SK-N-SH (cell line): ENCODE data around the gene CHD9. TPM values are rescaled to one million over a fixed set of nuclear protein-coding genes. Genes with fewer than 3 reads are reported as not detected.

ENCODE experiments used
- CTCF ChIA-PET: fragments of 300-600, 350-600 bp; formaldehyde crosslinking; extraction: SDS; loops from one replicate; lab custom pipeline; 2021; lab: Yijun Ruan, JAX
- POLR2A ChIA-PET: fragments of 350-600 bp; sonication (Branson Sonifier 250); formaldehyde crosslinking; extraction: SDS; loops from one replicate; lab custom pipeline; 2020; ENCODE audit warnings: antibody characterized with exemption, inconsistent platforms; lab: Yijun Ruan, JAX
- DNase-seq: peaks from one replicate; pipeline ENCODE4 v3.0.0; 2012
- H2AFZ ChIP-seq: fragments of 200-600 bp; sonication (generic); 2 replicates; pipeline ENCODE4 v1.8.1; 2016; ENCODE audit warnings: antibody characterized with exemption, mild to moderate bottlenecking, low read depth
- H3F3A ChIP-seq: fragments of 200-600 bp; sonication (generic); replicated peaks from 2 replicates; pipeline ENCODE3; 2016; ENCODE audit warnings: antibody characterized with exemption, mild to moderate bottlenecking; ENCODE audit not compliant: insufficient read depth
- H3K27ac ChIP-seq, 2 experiments: fragments of 200-500 bp in 1 of 2; fragments of 200-600 bp in 1 of 2; sonication (Bioruptor generic) in 1 of 2; sonication (generic), shearing (Covaris generic) in 1 of 2; 2 replicates each; pipeline versions ENCODE4 v1.5.1 to v1.6.1; 2014 to 2016; ENCODE audit warnings: low read depth in 2 of 2, inconsistent platforms in 1 of 2, low read length in 1 of 2, mild to moderate bottlenecking in 1 of 2, mixed read lengths in 1 of 2
- H3K27me3 ChIP-seq: fragments of 200-600 bp; sonication (generic), shearing (Covaris generic); 2 replicates; pipeline ENCODE4 v1.6.1; 2016; ENCODE audit warnings: mixed run types; ENCODE audit not compliant: insufficient read depth
- H3K36me3 ChIP-seq, 2 experiments: fragments of 200-500 bp in 1 of 2; fragments of 200-600 bp in 1 of 2; sonication (Bioruptor generic) in 1 of 2; sonication (generic) in 1 of 2; replicated peaks in 1 of 2; 2 replicates each; pipeline versions ENCODE3 to v1.5.1; 2014 to 2016; ENCODE audit warnings: low read length in 1 of 2, mild to moderate bottlenecking in 1 of 2; ENCODE audit not compliant: insufficient read depth in 2 of 2, control insufficient read depth in 1 of 2
- H3K4me1 ChIP-seq, 2 experiments: fragments of 200-500 bp in 1 of 2; fragments of 200-600 bp in 1 of 2; sonication (Bioruptor generic) in 1 of 2; sonication (generic), shearing (Covaris generic) in 1 of 2; 2 replicates each; pipeline versions ENCODE4 v1.5.1 to v1.6.1; 2014 to 2016; ENCODE audit warnings: low read depth in 1 of 2, low read length in 1 of 2, mixed run types in 1 of 2; ENCODE audit not compliant: insufficient read depth in 2 of 2, control insufficient read depth in 1 of 2
- H3K4me2 ChIP-seq: fragments of 200-600 bp; sonication (generic), shearing (Covaris generic); 2 replicates; pipeline ENCODE4 v1.6.1; 2017; ENCODE audit warnings: mixed run types
- H3K4me3 ChIP-seq, 2 experiments: fragments of 200-500 bp in 1 of 2; fragments of 200-600 bp in 1 of 2; sonication (Bioruptor generic) in 1 of 2; sonication (generic), shearing (Covaris generic) in 1 of 2; 2 replicates each; pipeline versions ENCODE4 v1.5.1 to v1.8.1; 2014 to 2016; ENCODE audit warnings: low read depth in 2 of 2, inconsistent platforms in 1 of 2, low read length in 1 of 2, mild to moderate bottlenecking in 1 of 2, mixed read lengths in 1 of 2, moderate library complexity in 1 of 2
- H3K79me2 ChIP-seq: fragments of 200-600 bp; sonication (generic); 2 replicates; pipeline ENCODE4 v1.8.1; 2017; ENCODE audit warnings: mild to moderate bottlenecking; ENCODE audit not compliant: insufficient read depth
- H3K9ac ChIP-seq: fragments of 200-600 bp; sonication (generic); 2 replicates; pipeline ENCODE4 v1.6.1; 2017; ENCODE audit warnings: mixed run types
- H3K9me2 ChIP-seq: fragments of 200-600 bp; sonication (generic); 2 replicates; pipeline ENCODE4 v1.6.1; 2017; ENCODE audit warnings: mixed run types
- H3K9me3 ChIP-seq: fragments of 200-600 bp; sonication (generic); 2 replicates; pipeline ENCODE4 v1.6.1; 2017; ENCODE audit warnings: mixed run types, mild to moderate bottlenecking, moderate library complexity
- H4K20me1 ChIP-seq: fragments of 200-600 bp; sonication (generic); 2 replicates; pipeline ENCODE4 v1.6.1; 2017; ENCODE audit warnings: mild to moderate bottlenecking, mixed run types; ENCODE audit not compliant: insufficient read depth
- CHD2 ChIP-seq: fragments of 150-350 bp; IDR thresholded peaks from 2 replicates; pipeline ENCODE4 v1.6.1; 2018; ENCODE audit warnings: low read length; ENCODE audit not compliant: partially characterized antibody
- ELF1 ChIP-seq: IDR thresholded peaks from 2 replicates; pipeline ENCODE4 v1.4.0; 2012
- EZH2phosphoT487 ChIP-seq: fragments of 200-600 bp; sonication (generic); IDR thresholded peaks from 2 replicates; pipeline ENCODE4 v1.6.1; 2017; ENCODE audit warnings: low read depth, mixed run types, mild to moderate bottlenecking, antibody characterized with exemption, moderate library complexity, borderline replicate concordance
- FOSL2 ChIP-seq: IDR thresholded peaks from 2 replicates; pipeline ENCODE4 v1.4.0; 2012; ENCODE audit warnings: low read depth, mild to moderate bottlenecking, moderate library complexity, borderline replicate concordance
- FOXJ3 ChIP-seq: sonication (generic); formaldehyde crosslinking; IDR thresholded peaks from 2 replicates; pipeline ENCODE4 v1.5.1; 2020; ENCODE audit warnings: mild to moderate bottlenecking, missing genetic modification reagents
- FOXM1 ChIP-seq: IDR thresholded peaks from 2 replicates; pipeline ENCODE4 v1.4.0; 2012; ENCODE audit warnings: low read depth, mild to moderate bottlenecking
- IRF3 ChIP-seq: fragments of 150-350 bp; IDR thresholded peaks from 2 replicates; pipeline ENCODE4 v1.6.1; 2016; ENCODE audit warnings: mild to moderate bottlenecking, low read depth, low read length
- NRF1 ChIP-seq: IDR thresholded peaks from 2 replicates; pipeline ENCODE4 v1.6.1; 2012; ENCODE audit warnings: low read depth, mild to moderate bottlenecking, low read length
- PBX3 ChIP-seq: IDR thresholded peaks from 2 replicates; pipeline ENCODE4; 2012
- POLR2AphosphoS5 ChIP-seq: IDR thresholded peaks from 2 replicates; pipeline ENCODE4 v1.6.1; 2012; ENCODE audit warnings: low read depth, low read length
- RCOR1 ChIP-seq: fragments of 150-350 bp; IDR thresholded peaks from 2 replicates; pipeline ENCODE4 v1.6.1; 2017; ENCODE audit warnings: antibody characterized with exemption, low read length
- RFX5 ChIP-seq: IDR thresholded peaks from 2 replicates; pipeline ENCODE4 v1.6.1; 2012; ENCODE audit warnings: mild to moderate bottlenecking, improper control_type of control experiment, low read length
- SIN3A ChIP-seq: IDR thresholded peaks from 2 replicates; pipeline ENCODE4 v1.6.1; 2012; ENCODE audit warnings: low read depth, mild to moderate bottlenecking, low read length, moderate library complexity, borderline replicate concordance
- TAF1 ChIP-seq: IDR thresholded peaks from 2 replicates; pipeline ENCODE4 v1.6.1; 2012; ENCODE audit warnings: low read depth, mild to moderate bottlenecking, low read length, moderate library complexity, borderline replicate concordance
- TEAD4 ChIP-seq: IDR thresholded peaks from 2 replicates; pipeline ENCODE4 v1.4.0; 2012; ENCODE audit warnings: mild to moderate bottlenecking, borderline replicate concordance; ENCODE audit not compliant: insufficient read depth
- USF1 ChIP-seq: IDR thresholded peaks from 2 replicates; pipeline ENCODE4 v1.4.0; 2012; ENCODE audit warnings: low read depth, borderline replicate concordance
- WGBS: methylation state at CpG from one replicate; pipeline ENCODE4 v1.1.6; 2017; ENCODE audit warnings: low lambda C conversion rate; 5-methylcytosine and 5-hydroxymethylcytosine counted together
- polyA plus RNA-seq, 3 experiments: library from polyadenylated mRNA; depleted of rRNA; stranded (reverse); fragments of >200 nt; gene quantifications; 2 replicates each; pipeline ENCODE4 v1.2.3, GENCODE V29; 2012

CHD9 gene
- polyA plus RNA-seq, 1 of the 3 experiments (the other 2 are of a cell fraction): 6.2 TPM

- Histone ChIP-seq H3F3A (no peaks in the 10 kb centered on the region), H3K9me2 (no peaks in the 10 kb centered on the region), H3K79me2 (no peaks in the 10 kb centered on the region), H3K4me1 (no peaks in the 10 kb centered on the region), H3K27me3 (no peaks in the 10 kb centered on the region), H2AFZ (no peak overlapping the region), H3K9me3 (no peaks in the 10 kb centered on the region), H3K9ac (no peak overlapping the region), H3K4me3 (no peak overlapping the region), H4K20me1 (no peaks in the 10 kb centered on the region), H3K4me2 (no peak overlapping the region), H3K36me3 (no peaks in the 10 kb centered on the region), H3K27ac (no peak overlapping the region)
- no peak for DNase-seq
- POLR2A ChIA-PET: no interaction called here
- TF ChIP-seq NRF1: no peak
- TF ChIP-seq RFX5: no peak
- TF ChIP-seq CHD2: no peak
- no peak for TF ChIP-seq POLR2AphosphoS5
- TF ChIP-seq FOSL2: no peak
- TF ChIP-seq EZH2phosphoT487: no peak
- no peak for TF ChIP-seq RCOR1
- no peak for TF ChIP-seq SIN3A
- no peak for TF ChIP-seq IRF3
- no peak for TF ChIP-seq PBX3
- TF ChIP-seq TAF1: no peak
- no peak for TF ChIP-seq TEAD4
- TF ChIP-seq USF1: no peak
- TF ChIP-seq ELF1: no peak
- no peak for TF ChIP-seq FOXJ3 (CRISPR knock-in tag)
- no peak for TF ChIP-seq FOXM1
- WGBS: 39% methylated on average over 2 of the region's 2 CpGs
- CTCF ChIA-PET: interaction anchor here (1.2 to 1.3 kb wide), 2 partner anchors 9 kb away, joined by 4 to 6 read pairs; no protein-coding TSS in a partner anchor
These were observed 23.4 kb upstream of the CHD9 start for GRCh38 chr16:53031323-53031942.
